Measurements from ENCODE around the gene CHD6. TPM values are rescaled to one million over a fixed set of nuclear protein-coding genes. Genes with fewer than 3 reads are reported as not detected.

Gene CHD6
- total and polyA plus RNA-seq, 2 experiments from 2014 or later: 41.0 to 158 TPM

- Mint-ChIP-seq H3K9me3 (no peaks in the 10 kb centered on the region), H3K27me3 (ENCODE audit: insufficient read depth, low read depth, poor library complexity) (no peaks in the 10 kb centered on the region), H3K36me3 (ENCODE audit: low read depth) (peaks cover 61% of the 10 kb centered on the region), H3K4me3 (no peak overlapping the region), H3K27ac (no peak overlapping the region), H3K4me1 (no peaks in the 10 kb centered on the region)
- TF ChIP-seq STAT1 (IDR thresholded peaks at IDR 0.05; ENCODE audit: unreplicated experiment) (no peak), REST (IDR thresholded peaks at IDR 0.05; ENCODE audit: unreplicated experiment) (no peak), ETS1 (IDR thresholded peaks at IDR 0.05) (no peak), CREB1 (CRISPR knock-in tag; IDR thresholded peaks at IDR 0.05; ENCODE audit: low read depth) (no peak)
- no peaks in the 10 kb centered on the region for H3K27me3 ChIP-seq (ENCODE audit: insufficient read depth)
- H3K9me2 ChIP-seq (ENCODE audit: insufficient read depth): no peaks in the 10 kb centered on the region
- H4K20me1 ChIP-seq (replicated peaks; ENCODE audit: insufficient read depth): no peaks in the 10 kb centered on the region
- H3K36me3 ChIP-seq (ENCODE audit: insufficient read depth): peaks cover 47% of the 10 kb centered on the region
- H3K79me2 ChIP-seq (replicated peaks; ENCODE audit: insufficient read depth): no peaks in the 10 kb centered on the region
- H2AFZ ChIP-seq: no peak overlapping the region
- no peak overlapping the region for H3K27ac ChIP-seq (ENCODE audit: low read depth)
- ATAC-seq (no peak), DNase-seq (ENCODE audit: low spot score) (no peak)
- H3K4me1 ChIP-seq (ENCODE audit: insufficient read depth): no peaks in the 10 kb centered on the region
- no peak overlapping the region for H3K4me2 ChIP-seq
- no peak overlapping the region for H3K4me3 ChIP-seq
- no peaks in the 10 kb centered on the region for H3F3A ChIP-seq (replicated peaks; ENCODE audit: low read depth)
Observed at GRCh38 chr20:41440882-41441281, 177.3 kb downstream of the CHD6 start.

- no peaks in the 10 kb centered on the region for H3K79me2 ChIP-seq (replicated peaks; ENCODE audit: insufficient read depth)
Observed at GRCh38 chr20:41437836-41438235, 180.3 kb downstream of the CHD6 start.

More at GRCh38 chr20:41437836-41438235, 180.3 kb downstream of the CHD6 start:
- no peak overlapping the region for H3K4me3 ChIP-seq
- no peaks in the 10 kb centered on the region for H4K20me1 ChIP-seq (replicated peaks; ENCODE audit: insufficient read depth)
- H3K27me3 ChIP-seq (ENCODE audit: insufficient read depth): no peaks in the 10 kb centered on the region
- H2AFZ ChIP-seq: no peak overlapping the region
- H3K36me3 ChIP-seq (ENCODE audit: insufficient read depth): peaks cover 27% of the 10 kb centered on the region
- Mint-ChIP-seq H3K4me1 (no peaks in the 10 kb centered on the region), H3K27me3 (ENCODE audit: insufficient read depth, low read depth, poor library complexity) (no peaks in the 10 kb centered on the region), H3K9me3 (no peaks in the 10 kb centered on the region), H3K27ac (no peak overlapping the region), H3K36me3 (ENCODE audit: low read depth) (peaks cover 47% of the 10 kb centered on the region), H3K4me3 (no peak overlapping the region)
- no peaks in the 10 kb centered on the region for H3F3A ChIP-seq (replicated peaks; ENCODE audit: low read depth)
- ATAC-seq: no peak
- DNase-seq (ENCODE audit: low spot score): no peak
- H3K9me2 ChIP-seq (ENCODE audit: insufficient read depth): no peaks in the 10 kb centered on the region
- H3K4me1 ChIP-seq (ENCODE audit: insufficient read depth): no peaks in the 10 kb centered on the region
- no peak for TF ChIP-seq REST (IDR thresholded peaks at IDR 0.05; ENCODE audit: unreplicated experiment)
- no peak for TF ChIP-seq CTCF (conservative IDR thresholded peaks at IDR 0.05; ENCODE audit: low read depth in 2 of 2)
- no peak for TF ChIP-seq STAT1 (IDR thresholded peaks at IDR 0.05; ENCODE audit: unreplicated experiment)
- no peak for TF ChIP-seq ZNF331 (CRISPR knock-in tag; IDR thresholded peaks at IDR 0.05; ENCODE audit: low read depth)
- no peak for TF ChIP-seq JUNB (IDR thresholded peaks at IDR 0.05; ENCODE audit: unreplicated experiment)
- TF ChIP-seq CREB1 (CRISPR knock-in tag; IDR thresholded peaks at IDR 0.05; ENCODE audit: low read depth): no peak
- TF ChIP-seq EZH2phosphoT487 (IDR thresholded peaks at IDR 0.05; ENCODE audit: unreplicated experiment): no peak
- TF ChIP-seq ZNF114 (CRISPR knock-in tag; IDR thresholded peaks at IDR 0.05): no peak
- H3K4me2 ChIP-seq: no peak overlapping the region
- H3K27ac ChIP-seq (ENCODE audit: low read depth): no peak overlapping the region
